Ovary (tissue), 3 donors: Measurements from ENCODE around the gene ARHGEF11.

ENCODE experiments used
- CTCF ChIP-seq, 3 donors: fragments of 450-650 bp in 2 of 3; fragments of 200-600 bp in 1 of 3; IDR thresholded peaks; one replicate each; pipeline versions ENCODE4 v1.5.1 to v1.8.0; 2016 to 2022; ENCODE audit warnings: antibody characterized with exemption in 3 of 3, mild to moderate bottlenecking in 1 of 3
- POLR2A ChIP-seq: fragments of 450-650 bp; IDR thresholded peaks from one replicate; pipeline ENCODE4 v1.6.1; 2017; ENCODE audit warnings: antibody characterized with exemption, mild to moderate bottlenecking, moderate library complexity
- donor health status: DM: no; HTN: no; CAD: no.

- no peak for TF ChIP-seq CTCF (IDR thresholded peaks at IDR 0.05)
- no peak for TF ChIP-seq POLR2A
Measured at GRCh38 chr1:156941675-156942074, 103.9 kb downstream of the ARHGEF11 start.
